KMS-11 (cell line): ENCODE results near the gene EGFL7.
"Not testable (repeated sequence)": the region's sequence is repeated elsewhere in the genome, so short reads cannot be mapped to it uniquely, and the experiment has no call there.

Experiments
- H2AFZ ChIP-seq: fragments of 200-600 bp; sonication (generic); 2 replicates; pipeline ENCODE4 v1.6.1; 2016; ENCODE audit warnings: antibody characterized with exemption, mixed run types, low read depth
- H3K27ac ChIP-seq: fragments of 200-600 bp; sonication (generic); 2 replicates; pipeline ENCODE4 v1.6.1; 2016; ENCODE audit warnings: mild to moderate bottlenecking, mixed run types
- H3K27me3 ChIP-seq: fragments of 200-600 bp; sonication (generic); 2 replicates; pipeline ENCODE4 v1.6.1; 2017; ENCODE audit warnings: mild to moderate bottlenecking, low read depth, mixed run types, moderate library complexity; ENCODE audit not compliant: insufficient read depth
- H3K36me3 ChIP-seq: fragments of 200-600 bp; sonication (generic); 2 replicates; pipeline ENCODE4 v1.6.1; 2017; ENCODE audit warnings: mild to moderate bottlenecking, mixed run types; ENCODE audit not compliant: insufficient read depth
- H3K4me1 ChIP-seq: fragments of 200-600 bp; sonication (generic); 2 replicates; pipeline ENCODE4 v1.6.1; 2016; ENCODE audit warnings: mild to moderate bottlenecking, low read depth, mixed run types; ENCODE audit not compliant: poor library complexity, severe bottlenecking
- H3K4me2 ChIP-seq: fragments of 200-600 bp; sonication (generic); 2 replicates; pipeline ENCODE4 v1.7.0; 2016; ENCODE audit warnings: mild to moderate bottlenecking, mixed run types
- H3K4me3 ChIP-seq: fragments of 200-600 bp; sonication (generic); IDR thresholded peaks from 2 replicates; pipeline ENCODE4 v1.6.1; 2017; ENCODE audit warnings: low read depth, low read length, mixed read lengths; ENCODE audit not compliant: insufficient read depth
- H3K79me2 ChIP-seq: fragments of 200-600 bp; sonication (generic); 2 replicates; pipeline ENCODE4 v1.6.1; 2016; ENCODE audit warnings: low read depth, mixed run types; ENCODE audit not compliant: insufficient read depth
- H3K9ac ChIP-seq: fragments of 200-600 bp; sonication (generic); 2 replicates; pipeline ENCODE4 v1.6.1; 2016; ENCODE audit warnings: mild to moderate bottlenecking, mixed run types
- H4K20me1 ChIP-seq: fragments of 200-600 bp; sonication (generic); 2 replicates; pipeline ENCODE4 v1.6.1; 2016; ENCODE audit warnings: mild to moderate bottlenecking, mixed run types; ENCODE audit not compliant: insufficient read depth
- CTCF ChIP-seq: fragments of 200-600 bp; sonication (generic); conservative IDR thresholded peaks from 2 replicates; pipeline ENCODE4 v1.6.1; 2017; ENCODE audit warnings: low read depth, mild to moderate bottlenecking, antibody characterized with exemption, low read length, moderate library complexity, mixed read lengths

Gene EGFL7

GRCh38 chr9:136630662-136630992, 32.1 kb upstream of the EGFL7 start:
- Histone ChIP-seq H3K4me1 (no peaks in the 10 kb centered on the region), H2AFZ (no peak overlapping the region), H3K27ac (no peak overlapping the region), H3K4me2 (no peak overlapping the region), H3K36me3 (no peaks in the 10 kb centered on the region), H3K79me2 (no peaks in the 10 kb centered on the region), H3K4me3 (no peak overlapping the region), H3K9ac (no peak overlapping the region), H4K20me1 (no peaks in the 10 kb centered on the region), H3K27me3 (peaks cover 80% of the 10 kb centered on the region)
- no peak for TF ChIP-seq CTCF

GRCh38 chr9:136631038-136632000, 31.4 kb upstream of the EGFL7 start:
- H3K4me3 ChIP-seq: no peak overlapping the region
- no peak overlapping the region for H2AFZ ChIP-seq
- H4K20me1 ChIP-seq: no peaks in the 10 kb centered on the region
- TF ChIP-seq CTCF: peak; percentile 82
- H3K4me1 ChIP-seq: no peaks in the 10 kb centered on the region
- no peak overlapping the region for H3K27ac ChIP-seq
- H3K9ac ChIP-seq: no peak overlapping the region
- peaks cover 80% of the 10 kb centered on the region for H3K27me3 ChIP-seq
- H3K4me2 ChIP-seq: no peak overlapping the region
- H3K36me3 ChIP-seq: no peaks in the 10 kb centered on the region
- no peaks in the 10 kb centered on the region for H3K79me2 ChIP-seq

- H3K4me2 ChIP-seq, H3K4me1 ChIP-seq, H3K4me3 ChIP-seq: not testable (repeated sequence)
Measured at GRCh38 chr9:136632072-136632471, 30.6 kb upstream of the EGFL7 start.

GRCh38 chr9:136632491-136633106, 30.1 kb upstream of the EGFL7 start:
- H3K79me2 ChIP-seq, H3K4me1 ChIP-seq, H3K4me3 ChIP-seq, H3K36me3 ChIP-seq, H2AFZ ChIP-seq, H3K27ac ChIP-seq, H4K20me1 ChIP-seq, H3K9ac ChIP-seq, H3K4me2 ChIP-seq: not testable (repeated sequence)
- peaks cover 82% of the 10 kb centered on the region for H3K27me3 ChIP-seq

More at GRCh38 chr9:136632072-136632471, 30.6 kb upstream of the EGFL7 start:
- not testable (repeated sequence) for H2AFZ ChIP-seq, H3K9ac ChIP-seq, H3K36me3 ChIP-seq, H3K27ac ChIP-seq, H4K20me1 ChIP-seq, H3K79me2 ChIP-seq
- H3K27me3 ChIP-seq: peaks cover 82% of the 10 kb centered on the region

GRCh38 chr9:136634904-136635303, 27.8 kb upstream of the EGFL7 start:
- no peak overlapping the region for H3K9ac ChIP-seq
- no peak overlapping the region for H3K4me2 ChIP-seq
- no peaks in the 10 kb centered on the region for H3K79me2 ChIP-seq
- H3K27me3 ChIP-seq: peaks cover 80% of the 10 kb centered on the region
- no peak overlapping the region for H2AFZ ChIP-seq
- no peaks in the 10 kb centered on the region for H3K4me1 ChIP-seq
- no peak overlapping the region for H3K27ac ChIP-seq
- no peaks in the 10 kb centered on the region for H3K36me3 ChIP-seq
- H4K20me1 ChIP-seq: no peaks in the 10 kb centered on the region
- H3K4me3 ChIP-seq: no peak overlapping the region
- no peak for TF ChIP-seq CTCF
